GM12878 (cell line): ENCODE measurements around the gene STK10. TPM values are rescaled to one million over a fixed set of nuclear protein-coding genes. Genes with fewer than 3 reads are reported as not detected.
"Not testable (repeated sequence)": the region's sequence is repeated elsewhere in the genome, so short reads cannot be mapped to it uniquely, and the experiment has no call there.

ENCODE experiments used
- ATAC-seq: fragments of 200-7000 bp; cut with Tn5 transposase; 3 replicates; pipeline ENCODE4 v1.9.1; 2020; ENCODE audit warnings: mild to moderate bottlenecking, moderate library complexity
- BruUV-seq: library from RNA; stranded (reverse); fragments of 400-500 nt; replicated peaks from 2 replicates; lab custom pipeline; 2021; lab: Mats Ljungman, UMichigan
- CTCF ChIA-PET: fragments of 300-600 bp; sonication (Branson Sonifier 250); formaldehyde crosslinking; extraction: SDS; loops from one replicate; lab custom pipeline; 2021; ENCODE audit warnings: inconsistent platforms; lab: Yijun Ruan, JAX
- POLR2A ChIA-PET: fragments of 350-600 bp; formaldehyde crosslinking; extraction: SDS; loops from one replicate; lab custom pipeline; 2021; ENCODE audit warnings: inconsistent platforms; lab: Charles Lee
- RAD21 ChIA-PET: fragments of 300-600 bp; sonication (Branson Sonifier 250); formaldehyde crosslinking; loops from one replicate; lab custom pipeline; 2023; ENCODE audit warnings: antibody characterized with exemption; ENCODE audit not compliant: unreplicated experiment; lab: Charles Lee
- SMC1A ChIA-PET: fragments of 300-600 bp; sonication (Branson Sonifier 250); formaldehyde crosslinking; loops from one replicate; lab custom pipeline; 2023; ENCODE audit not compliant: unreplicated experiment, uncharacterized antibody; lab: Charles Lee
- DNase-seq: peaks from one replicate; pipeline ENCODE4 v3.0.0-alpha.2; 2011; ENCODE audit warnings: low read depth, low spot score
- FAIRE-seq: peaks from 3 replicates; lab custom pipeline; 2011; peaks lifted over from hg19 to GRCh38; lab: Jason Lieb, UNC
- H2AFZ ChIP-seq: 2 replicates; pipeline ENCODE4 v1.6.0; 2011; ENCODE audit warnings: low read depth, low read length, control low read depth; ENCODE audit not compliant: control insufficient read depth
- H3K27ac ChIP-seq: 2 replicates; pipeline ENCODE4 v1.5.1; 2011; ENCODE audit warnings: control low read depth; ENCODE audit not compliant: control insufficient read depth, insufficient read depth
- H3K27me3 ChIP-seq, 2 experiments: replicated peaks in 1 of 2; 2 replicates each; pipeline versions ENCODE4 v1.6.0 to v1.6.1; 2011; ENCODE audit warnings: low read length in 1 of 2; ENCODE audit not compliant: control insufficient read depth in 2 of 2, insufficient read depth in 2 of 2
- H3K36me3 ChIP-seq, 2 experiments: 2 replicates each; pipeline ENCODE4 v1.5.1; 2011; ENCODE audit warnings: low read length in 1 of 2; ENCODE audit not compliant: control insufficient read depth in 2 of 2, insufficient read depth in 2 of 2
- H3K4me1 ChIP-seq: 2 replicates; pipeline ENCODE4 v1.6.1; 2011; ENCODE audit warnings: mild to moderate bottlenecking, low read length, moderate library complexity, mixed read lengths; ENCODE audit not compliant: control insufficient read depth, insufficient read depth
- H3K4me2 ChIP-seq: 2 replicates; pipeline ENCODE4 v1.6.0; 2011; ENCODE audit warnings: control low read depth; ENCODE audit not compliant: control insufficient read depth, insufficient read depth
- H3K4me3 ChIP-seq: fragments of 200-600 bp; sonication (generic); 2 replicates; pipeline ENCODE4 v1.5.1; 2016
- H3K79me2 ChIP-seq: 2 replicates; pipeline ENCODE4 v1.6.0; 2011; ENCODE audit warnings: low read length; ENCODE audit not compliant: control insufficient read depth, insufficient read depth
- H3K9ac ChIP-seq: 2 replicates; pipeline ENCODE4 v1.8.0; 2011; ENCODE audit warnings: low read length, control low read depth, mixed read lengths; ENCODE audit not compliant: control insufficient read depth, insufficient read depth
- H3K9me3 ChIP-seq: replicated peaks from 3 replicates; pipeline ENCODE4 v1.5.1; 2011; ENCODE audit warnings: mild to moderate bottlenecking, low read length; ENCODE audit not compliant: control insufficient read depth, insufficient read depth
- H4K20me1 ChIP-seq: 2 replicates; pipeline ENCODE4 v1.6.0; 2011; ENCODE audit not compliant: control insufficient read depth, insufficient read depth
- BACH1 ChIP-seq: fragments of 450-650 bp; IDR thresholded peaks from 2 replicates; pipeline ENCODE4 v1.6.1; 2017; ENCODE audit warnings: mild to moderate bottlenecking, borderline replicate concordance
- BCLAF1 ChIP-seq: fragments of 450-650 bp; IDR thresholded peaks from 2 replicates; pipeline ENCODE4 v1.6.1; 2017; ENCODE audit warnings: antibody characterized with exemption, mild to moderate bottlenecking, moderate library complexity
- CEBPB ChIP-seq, 2 experiments: fragments of 150-350 bp in 1 of 2; IDR thresholded peaks; 2 replicates each; pipeline ENCODE4 v1.6.1; 2012 to 2014; ENCODE audit warnings: low read depth in 2 of 2, low read length in 2 of 2, borderline replicate concordance in 1 of 2, inconsistent platforms in 1 of 2
- CHD1 ChIP-seq: IDR thresholded peaks from 2 replicates; pipeline ENCODE4 v1.6.1; 2012; ENCODE audit warnings: low read depth, low read length, improper control_type of control experiment
- FOXM1 ChIP-seq: IDR thresholded peaks from 2 replicates; pipeline ENCODE4 v1.6.1; 2012; ENCODE audit warnings: low read depth, mild to moderate bottlenecking, inconsistent platforms, low read length, moderate library complexity
- HCFC1 ChIP-seq: fragments of 150-350 bp; IDR thresholded peaks from 2 replicates; pipeline ENCODE4 v1.6.1; 2014; ENCODE audit warnings: low read length
- IRF5 ChIP-seq: fragments of 450-650 bp; IDR thresholded peaks from 2 replicates; pipeline ENCODE4 v1.6.1; 2017; ENCODE audit warnings: borderline replicate concordance
- KDM1A ChIP-seq: fragments of 200-600 bp; sonication (generic); IDR thresholded peaks from 2 replicates; pipeline ENCODE4 v1.6.1; 2016; ENCODE audit warnings: borderline replicate concordance
- NFYB ChIP-seq: IDR thresholded peaks from 2 replicates; pipeline ENCODE4 v1.6.1; 2011; ENCODE audit warnings: low read depth, mild to moderate bottlenecking, low read length, improper control_type of control experiment, moderate library complexity; ENCODE audit not compliant: insufficient read depth
- NR2F1 ChIP-seq: fragments of 450-650 bp; conservative IDR thresholded peaks from 2 replicates; pipeline ENCODE4 v1.6.1; 2017; ENCODE audit warnings: mild to moderate bottlenecking
- RBBP5 ChIP-seq: fragments of 200-600 bp; sonication (generic); conservative IDR thresholded peaks from 2 replicates; pipeline ENCODE4 v1.6.1; 2016
- REST ChIP-seq: IDR thresholded peaks from 2 replicates; pipeline ENCODE4 v1.6.1; 2012; ENCODE audit warnings: mild to moderate bottlenecking, low read depth, low read length
- SUZ12 ChIP-seq: fragments of 200-600 bp; sonication (generic); IDR thresholded peaks from one replicate; pipeline ENCODE4 v1.6.1; 2018; ENCODE audit warnings: antibody characterized with exemption, mild to moderate bottlenecking; ENCODE audit not compliant: unreplicated experiment
- WRNIP1 ChIP-seq: IDR thresholded peaks from 2 replicates; pipeline ENCODE4 v1.6.1; 2011; ENCODE audit warnings: low read depth, low read length, improper control_type of control experiment, borderline replicate concordance
- WGBS: methylation state at CpG from one replicate; pipeline ENCODE4 v1.1.6; 2016; ENCODE audit warnings: low lambda C conversion rate; ENCODE audit not compliant: insufficient replicate concordance, insufficient coverage; ENCODE audit errors: missing lambda C conversion rate; 5-methylcytosine and 5-hydroxymethylcytosine counted together
- in situ Hi-C: fragments of 300-500 bp; cut with MboI; formaldehyde crosslinking; loops from 9 replicates; pipeline ENCODE4 v1.14.3; 2018; ENCODE audit warnings: mixed read lengths
- intact Hi-C: fragments of 100-400 bp; cut with micrococcal nuclease; formaldehyde crosslinking; loops from one replicate; pipeline ENCODE4 v1.14.2; 2022; ENCODE audit not compliant: unreplicated experiment
- polyA plus RNA-seq, 11 experiments: library from polyadenylated mRNA; depleted of rRNA in 4 of 11; unstranded in 6 of 11; stranded (reverse) in 5 of 11; fragments of >200 nt; fragmentation: Nextera tagmentation in 4 of 11; fragmentation: Illumina TruSeq in 1 of 11; extraction: Ambion mirVana in 4 of 11; extraction: Trizol in 1 of 11; gene quantifications; 1 replicate in 1 of 11; 2 replicates in 10 of 11; pipeline versions ENCODE4 v1.2.1 to v1.2.3, GENCODE V29; 2011 to 2016; ENCODE audit warnings: inconsistent platforms in 2 of 11, missing spikeins in 2 of 11, low read depth in 1 of 11
- total RNA-seq, 4 experiments: library from RNA; depleted of rRNA in 3 of 4; stranded (reverse); fragments of >200 nt in 3 of 4; fragmentation: Illumina TruSeq in 1 of 4; extraction: Trizol in 1 of 4; gene quantifications; 2 replicates each; pipeline versions ENCODE4 v1.2.1 to v1.2.3, GENCODE V29; 2013 to 2021

The STK10 gene
- total and polyA plus RNA-seq, 10 of the 15 experiments (the other 5 are each of a cell fraction or from before 2014, with no cell fraction given) = 14.2 to 96.4 (median 50.6) TPM

- TF ChIP-seq BCLAF1 (no peak), WRNIP1 (no peak), BACH1 (no peak), NR2F1 (peak; percentile 83), IRF5 (no peak), KDM1A (no peak), SUZ12 (no peak), NFYB (no peak), CEBPB (IDR thresholded peaks at IDR 0.05; ENCODE audit: borderline replicate concordance in 1 of 2, low read depth in 2 of 2, low read length in 2 of 2) (no peak), REST (peak; percentile 49; the same call in 1 of the 2 replicates), RBBP5 (no peak), FOXM1 (no peak), CHD1 (no peak), HCFC1 (no peak)
Measured at GRCh38 chr5:172150514-172151425, 37.3 kb downstream of the STK10 start (continued).

- peaks cover 65% of the 10 kb centered on the region for H3K79me2 ChIP-seq
- H3K9me3 ChIP-seq, H4K20me1 ChIP-seq, H3K9ac ChIP-seq, H3K27ac ChIP-seq, BruUV-seq, intact Hi-C loops, DNase-seq, FAIRE-seq, H3K4me2 ChIP-seq, in situ Hi-C loops, ATAC-seq, H3K4me3 ChIP-seq, H3K27me3 ChIP-seq, H2AFZ ChIP-seq: not testable (repeated sequence)
- H3K36me3 ChIP-seq = peaks cover 23 to 28% of the 10 kb centered on the region in 2 experiments
- SMC1A ChIA-PET = interaction anchor here (2.0 kb wide), 1 partner anchor 37 kb away, joined by 6 read pairs; no protein-coding TSS in a partner anchor
- CTCF ChIA-PET = interaction anchor here (1.2 kb wide), 1 partner anchor 10 kb away, joined by 3 read pairs; no protein-coding TSS in a partner anchor
- POLR2A ChIA-PET = interaction anchor here (0.7 kb wide), 2 partner anchors 13 to 149 kb away, joined by 3 to 5 read pairs; no protein-coding TSS in a partner anchor
- RAD21 ChIA-PET = interaction anchor here (0.7 kb wide), 1 partner anchor 1948 kb away, joined by 4 read pairs; no protein-coding TSS in a partner anchor
- H3K4me1 ChIP-seq = peaks cover 36% of the 10 kb centered on the region
- 87% methylated on average over 11 of the region's 11 CpGs for WGBS
Measured at GRCh38 chr5:172149481-172149880, 38.5 kb downstream of the STK10 start.
